Pulmonary artery endothelial cell (primary cell): ENCODE results near the gene LCK. TPM values are rescaled to one million over a fixed set of nuclear protein-coding genes. Genes with fewer than 3 reads are reported as not detected.
"Not testable (repeated sequence)": the region's sequence is repeated elsewhere in the genome, so short reads cannot be mapped to it uniquely, and the experiment has no call there.

ENCODE experiments used
- DNase-seq: peaks from one replicate; pipeline ENCODE4 v3.0.0-alpha.2; 2011; ENCODE audit warnings: low read depth, low spot score
- total RNA-seq: library from RNA; depleted of rRNA; stranded (reverse); fragments of >200 nt; gene quantifications from 2 replicates; pipeline ENCODE4 v1.2.3, GENCODE V29; 2014

The LCK gene
- total RNA-seq, 1 donor from 2014 or later: 0.26 TPM

- no peak for DNase-seq
These were observed 11.3 kb upstream of the LCK start for GRCh38 chr1:32239790-32240139.

- no peak for DNase-seq
These were observed 10.7 kb upstream of the LCK start for GRCh38 chr1:32240140-32240951.

GRCh38 chr1:32241001-32241763 lies 9.9 kb upstream of the LCK start:
- DNase-seq: no peak

DNA sequence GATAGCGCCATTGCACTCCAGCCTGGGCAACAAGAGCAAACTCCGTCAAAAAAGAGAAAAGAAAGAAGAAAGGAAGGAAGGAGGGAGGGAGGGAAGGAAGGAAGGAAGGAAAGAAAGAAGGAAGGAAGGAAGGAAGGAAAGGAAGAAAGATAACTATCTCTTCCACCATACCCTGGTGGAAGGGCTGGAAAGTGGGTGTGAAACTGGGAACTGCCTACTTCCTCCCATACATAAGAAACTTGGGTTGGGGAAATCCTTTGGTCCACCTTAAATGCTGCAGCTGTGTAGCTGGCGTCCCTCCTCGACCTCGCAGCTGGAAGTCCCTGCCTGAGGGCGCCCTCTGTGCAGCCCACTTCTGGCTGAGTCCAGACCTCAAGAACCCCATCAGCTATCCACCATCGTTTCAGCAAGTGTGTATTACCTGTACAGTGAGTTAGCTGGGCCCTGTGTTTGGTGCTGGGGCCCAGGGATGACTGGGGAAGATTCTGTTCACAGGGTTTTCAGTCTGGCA lies 8.7 kb upstream of the LCK start:
- DNase-seq: no peak

DNA sequence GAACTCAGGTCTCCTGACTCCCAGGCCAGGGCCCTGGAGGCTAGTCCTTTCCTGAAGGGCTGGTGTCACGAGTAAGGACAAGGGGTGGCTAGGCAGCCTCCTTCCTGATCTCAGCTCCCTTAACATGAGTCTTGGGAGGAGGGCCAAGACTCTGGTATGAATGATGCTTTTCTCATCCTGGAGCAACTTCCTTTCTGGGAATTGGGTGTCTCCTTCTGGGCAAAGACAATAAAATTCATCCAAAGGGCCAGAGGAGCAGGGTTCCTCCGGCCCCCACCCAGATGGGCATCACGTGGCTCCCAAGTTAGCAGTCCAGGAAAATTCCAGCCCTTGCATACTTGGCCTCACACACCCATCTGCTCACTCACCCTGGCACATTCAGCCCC lies 4.2 kb upstream of the LCK start, which contains the start of gene FAM167B:
FAM167B (plus strand) TSS at position 335 of the 386 bp plus-strand sequence. CDS start 200 bp downstream, outside the sequence.
- no peak for DNase-seq

- DNase-seq: no peak
These were observed 3.6 kb upstream of the LCK start for GRCh38 chr1:32247452-32247851.

- no peak for DNase-seq
These were observed 2.8 kb upstream of the LCK start for GRCh38 chr1:32247983-32248889.

- peak; percentile 85 for DNase-seq
These were observed 1.1 kb upstream of the LCK start for GRCh38 chr1:32249831-32250525.

GRCh38 chr1:32255072-32256071 lies 4.3 kb downstream of the LCK start:
- no peak for DNase-seq

- no peak for DNase-seq
These were observed 5.6 kb downstream of the LCK start for GRCh38 chr1:32256473-32257226.

DNA sequence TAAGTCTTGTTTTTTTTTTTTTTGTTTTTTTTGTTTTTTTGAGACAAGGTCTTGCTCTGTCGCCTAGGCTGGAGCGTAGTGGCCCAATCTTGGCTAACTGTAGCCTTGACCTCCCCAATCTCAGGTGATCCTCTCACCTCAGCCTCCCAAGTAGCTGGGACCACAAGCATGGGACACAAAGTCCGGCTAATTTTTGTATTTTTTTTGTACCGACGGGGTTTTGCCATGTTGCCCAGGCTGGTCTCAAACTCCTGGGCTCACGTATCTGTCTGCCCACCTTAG lies 6.1 kb downstream of the LCK start:
- no peak for DNase-seq

DNA sequence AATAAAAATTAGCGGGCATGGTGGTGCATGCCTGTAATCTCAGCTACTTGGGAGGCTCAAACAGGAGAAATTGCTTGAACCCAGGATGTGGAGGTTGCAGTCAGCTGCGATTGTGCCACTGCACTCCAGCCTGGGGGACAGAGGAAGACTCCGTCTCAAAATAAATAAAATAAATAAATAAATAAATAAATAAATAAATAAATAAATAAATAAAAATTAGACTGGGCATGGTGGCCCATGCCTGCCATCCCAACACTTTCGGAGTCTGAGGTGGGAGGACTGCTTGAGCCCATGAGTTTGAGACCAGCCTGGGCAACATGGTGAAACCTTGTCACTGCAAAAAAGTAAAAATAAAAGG lies 12.2 kb downstream of the LCK start:
- not testable (repeated sequence) for DNase-seq

DNA sequence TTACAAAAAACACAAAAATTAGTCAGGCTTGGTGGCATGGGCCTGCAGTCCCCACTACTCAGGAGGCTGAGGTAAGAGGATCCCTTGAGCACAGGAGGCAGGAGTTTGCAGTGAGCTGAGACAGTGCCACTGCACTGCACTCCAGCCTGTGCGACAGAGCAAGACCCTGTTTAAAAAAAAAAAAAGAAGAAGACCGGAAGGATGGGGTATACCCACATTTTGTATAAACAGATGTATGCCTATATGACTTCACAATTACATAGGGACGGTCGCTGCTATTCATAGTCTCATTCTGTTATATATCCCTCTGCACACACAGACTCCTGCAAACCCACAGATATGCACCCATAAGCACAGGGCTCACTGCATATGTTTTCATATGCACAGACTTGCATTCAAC lies 12.7 kb downstream of the LCK start:
- DNase-seq: no peak

- DNase-seq: no peak
These were observed 14.8 kb downstream of the LCK start for GRCh38 chr1:32265846-32266245.

GRCh38 chr1:32266921-32267591 lies 16.0 kb downstream of the LCK start:
- peak; percentile 93 for DNase-seq

GRCh38 chr1:32269744-32270143 lies 18.7 kb downstream of the LCK start:
- DNase-seq: no peak

DNA sequence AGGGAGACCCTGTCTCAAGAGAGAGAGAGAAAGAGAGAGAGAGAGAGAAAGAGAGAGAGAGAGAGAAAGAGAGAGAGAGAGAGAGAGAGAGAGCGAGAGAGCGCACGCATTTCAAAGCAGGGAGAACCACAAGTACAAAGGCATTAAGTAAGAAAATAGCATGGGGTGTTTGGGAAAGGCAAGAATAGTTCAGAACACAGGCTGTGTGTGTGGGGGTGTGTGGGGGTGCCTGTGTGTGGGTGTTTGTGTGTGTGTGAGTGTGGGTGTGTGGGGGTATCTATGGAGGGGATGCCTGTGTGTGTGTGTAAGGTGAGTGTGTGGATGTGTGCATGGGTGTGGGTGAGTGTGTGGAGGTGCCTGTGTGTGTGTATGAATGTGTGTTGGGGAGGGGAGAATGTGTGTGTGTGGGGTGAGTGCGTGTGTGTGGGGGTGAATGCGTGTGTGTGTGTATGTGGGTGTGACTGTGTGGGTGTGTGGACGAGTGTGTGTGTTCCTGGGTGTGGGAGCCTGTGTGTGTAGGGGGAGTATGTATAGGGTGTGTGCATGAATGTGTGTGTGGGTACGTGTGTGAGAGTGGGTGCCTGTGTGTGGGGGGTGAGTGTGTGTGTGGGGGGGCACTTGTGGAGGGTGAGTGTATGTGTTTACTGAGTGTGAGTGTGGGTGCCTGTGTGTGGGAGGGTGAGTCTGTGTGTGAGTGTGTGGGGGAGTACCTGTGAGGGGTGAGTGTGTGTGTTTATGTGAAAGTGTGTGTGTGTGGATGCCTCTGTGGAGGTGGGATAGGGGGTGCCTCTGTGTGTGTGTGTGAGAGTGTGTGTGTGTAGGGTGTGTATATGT lies 21.7 kb downstream of the LCK start:
- DNase-seq: no peak
